Uterus (tissue), 4 donors: ENCODE results near the gene SPTBN5. TPM values are rescaled to one million over a fixed set of nuclear protein-coding genes. Genes with fewer than 3 reads are reported as not detected.

Experiments used
- DNase-seq, 2 donors: peaks; one replicate each; pipeline ENCODE4 v3.0.0-alpha.2; 2019 to 2020
- H3K27ac ChIP-seq, 2 donors: fragments of 200-600 bp; sonication (generic); 1 replicate in 1 of 2; 2 replicates in 1 of 2; pipeline ENCODE4 v1.5.1; 2016 to 2018
- H3K27me3 ChIP-seq, 2 donors: fragments of 200-600 bp; sonication (generic); one replicate each; pipeline ENCODE4 v1.5.1; 2018 to 2019; ENCODE audit warnings: control low read depth in 1 of 2
- H3K36me3 ChIP-seq, 2 donors: fragments of 200-600 bp; sonication (generic); one replicate each; pipeline ENCODE4 v1.5.1; 2019; ENCODE audit warnings: control low read depth in 1 of 2
- H3K4me1 ChIP-seq, 2 donors: fragments of 200-600 bp; sonication (generic); one replicate each; pipeline ENCODE4 v1.5.1; 2018 to 2019; ENCODE audit warnings: control low read depth in 1 of 2
- H3K4me3 ChIP-seq, 2 donors: fragments of 200-600 bp; sonication (generic); 1 replicate in 1 of 2; 2 replicates in 1 of 2; pipeline ENCODE4 v1.5.1; 2018 to 2019; ENCODE audit warnings: mild to moderate bottlenecking in 1 of 2
- H3K9me3 ChIP-seq, 2 donors: fragments of 200-600 bp; sonication (generic); one replicate each; pipeline ENCODE4 v1.5.1; 2019; ENCODE audit warnings: control low read depth in 1 of 2
- CTCF ChIP-seq, 4 experiments: fragments of 200-600 bp in 2 of 4; fragments of 450-650 bp in 2 of 4; sonication (generic) in 2 of 4; IDR thresholded peaks; one replicate each; pipeline ENCODE4 v1.5.1; 2016 to 2019; ENCODE audit warnings: antibody characterized with exemption in 4 of 4, mild to moderate bottlenecking in 2 of 4, moderate library complexity in 1 of 4
- POLR2A ChIP-seq, 2 donors: fragments of 450-650 bp; IDR thresholded peaks; one replicate each; pipeline ENCODE4 v1.6.1; 2016; ENCODE audit warnings: antibody characterized with exemption in 2 of 2, mild to moderate bottlenecking in 1 of 2, moderate library complexity in 1 of 2
- intact Hi-C: fragments of 100-400 bp; cut with DNase I; formaldehyde crosslinking; loops from one replicate; pipeline ENCODE4 v1.15.1; 2023; ENCODE audit warnings: low total_unique reads
- total RNA-seq, 4 donors: library from RNA; depleted of rRNA in 3 of 4; stranded (reverse); fragments of >200 nt in 3 of 4; gene quantifications; one replicate each; pipeline versions ENCODE4 v1.1.0 to v1.2.4, GENCODE V29; 2014 to 2023
- donor health status: DM: yes; HTN: yes; CAD: no.

Gene SPTBN5
- total RNA-seq, 4 donors from 2014 or later, result 0.51 to 0.76 (median 0.61) TPM; not detected in 1

GRCh38 chr15:41820791-41821423, 72.9 kb downstream of the SPTBN5 start:
- no peak overlapping the region for H3K4me3 ChIP-seq
- no peaks in the 10 kb centered on the region for H3K27me3 ChIP-seq
- DNase-seq, result no peak
- H3K27ac ChIP-seq, result no peak overlapping the region
- intact Hi-C loops, result no loop called here
- H3K36me3 ChIP-seq, result no peaks in the 10 kb centered on the region
- no peaks in the 10 kb centered on the region for H3K9me3 ChIP-seq
- no peak for TF ChIP-seq POLR2A (IDR thresholded peaks at IDR 0.05)
- TF ChIP-seq CTCF (IDR thresholded peaks at IDR 0.05), result no peak
- no peaks in the 10 kb centered on the region for H3K4me1 ChIP-seq

GRCh38 chr15:41819455-41820050, 74.3 kb downstream of the SPTBN5 start:
- Histone ChIP-seq H3K4me3 (no peak overlapping the region), H3K4me1 (no peaks in the 10 kb centered on the region), H3K27me3 (no peaks in the 10 kb centered on the region), H3K27ac (no peak overlapping the region), H3K36me3 (no peaks in the 10 kb centered on the region), H3K9me3 (no peaks in the 10 kb centered on the region)
- TF ChIP-seq POLR2A (IDR thresholded peaks at IDR 0.05) (no peak), CTCF (IDR thresholded peaks at IDR 0.05) (no peak)
- intact Hi-C loops, result no loop called here
- DNase-seq, result no peak

GRCh38 chr15:41817781-41818180, 76.1 kb downstream of the SPTBN5 start:
- TF ChIP-seq POLR2A (IDR thresholded peaks at IDR 0.05) (no peak), CTCF (IDR thresholded peaks at IDR 0.05) (no peak)
- Histone ChIP-seq H3K4me3 (no peak overlapping the region), H3K27me3 (no peaks in the 10 kb centered on the region), H3K4me1 (no peaks in the 10 kb centered on the region), H3K36me3 (no peaks in the 10 kb centered on the region), H3K9me3 (no peaks in the 10 kb centered on the region), H3K27ac (no peak overlapping the region)
- intact Hi-C loops, result no loop called here
- no peak for DNase-seq

GRCh38 chr15:41817327-41817726, 76.5 kb downstream of the SPTBN5 start:
- no peaks in the 10 kb centered on the region for H3K36me3 ChIP-seq
- no peaks in the 10 kb centered on the region for H3K4me1 ChIP-seq
- intact Hi-C loops, result no loop called here
- TF ChIP-seq POLR2A (IDR thresholded peaks at IDR 0.05) (no peak), CTCF (IDR thresholded peaks at IDR 0.05) (no peak)
- no peaks in the 10 kb centered on the region for H3K9me3 ChIP-seq
- DNase-seq, result no peak
- H3K27ac ChIP-seq, result no peak overlapping the region
- H3K4me3 ChIP-seq, result no peak overlapping the region
- H3K27me3 ChIP-seq, result no peaks in the 10 kb centered on the region

- intact Hi-C loops, result no loop called here
- DNase-seq, result no peak
- TF ChIP-seq CTCF (IDR thresholded peaks at IDR 0.05), result no peak
- TF ChIP-seq POLR2A (IDR thresholded peaks at IDR 0.05), result no peak
- H3K36me3 ChIP-seq, result no peaks in the 10 kb centered on the region
- H3K9me3 ChIP-seq, result no peaks in the 10 kb centered on the region
- no peak overlapping the region for H3K4me3 ChIP-seq
- H3K4me1 ChIP-seq, result no peaks in the 10 kb centered on the region
- no peaks in the 10 kb centered on the region for H3K27me3 ChIP-seq
- no peak overlapping the region for H3K27ac ChIP-seq
Observed at GRCh38 chr15:41816788-41817187, 77.1 kb downstream of the SPTBN5 start.
